ENCODE measurements around the gene TSPAN3. TPM values are rescaled to one million over a fixed set of nuclear protein-coding genes. Genes with fewer than 3 reads are reported as not detected.

TSPAN3 gene
- total RNA-seq, 3 donors from 2014 or later = 148 to 398 (median 292) TPM

DNA sequence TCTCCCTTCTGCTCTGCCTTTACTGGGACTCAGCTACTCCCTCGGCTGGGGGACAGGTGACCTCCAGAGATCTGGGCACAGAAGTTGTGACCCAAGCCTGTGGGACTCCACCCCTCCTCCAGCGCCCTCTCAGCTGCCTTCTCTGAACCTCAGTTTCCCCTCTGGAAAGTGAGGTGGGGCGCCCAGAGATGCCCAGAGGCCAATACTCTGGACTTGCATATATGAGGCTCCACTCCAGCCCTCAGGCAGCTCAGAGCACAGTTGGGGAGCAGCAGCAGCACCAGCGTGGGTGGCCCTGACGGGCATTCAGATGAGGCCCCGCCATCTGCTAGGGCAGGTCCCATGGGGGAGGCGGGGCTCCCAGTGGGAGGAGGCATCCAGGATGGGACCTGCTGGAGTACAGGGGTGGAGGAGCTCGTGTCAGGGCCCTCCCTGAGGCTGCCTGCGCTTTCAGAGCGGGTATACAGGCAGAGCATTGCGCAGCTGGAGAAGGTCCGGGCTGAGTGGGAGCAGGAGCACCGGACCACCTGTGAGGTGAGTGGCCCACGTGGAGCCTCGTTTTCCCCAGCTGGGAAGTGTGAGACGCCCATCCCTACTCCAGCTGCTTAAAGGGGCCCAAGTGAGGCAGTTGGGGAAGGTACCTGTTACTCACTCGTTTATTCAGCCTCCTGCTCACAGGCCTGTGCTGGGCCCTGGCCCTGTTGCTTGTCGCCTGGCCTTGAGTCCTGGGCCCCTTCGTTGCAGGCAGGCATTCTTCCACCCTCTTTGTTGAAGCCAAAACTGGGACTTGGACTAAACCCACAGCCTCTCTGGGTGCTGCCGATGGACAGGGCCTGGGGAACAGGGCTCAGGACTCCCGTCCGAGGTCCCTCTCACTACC is 40.6 kb downstream of the TSPAN3 start:
- no peaks in the 10 kb centered on the region for H3K4me1 ChIP-seq
- H3K9me3 ChIP-seq = no peaks in the 10 kb centered on the region
- H3K4me3 ChIP-seq = no peak overlapping the region
- no peaks in the 10 kb centered on the region for H3K27me3 ChIP-seq
- no peak for TF ChIP-seq CTCF (IDR thresholded peaks at IDR 0.05)
- no peak for TF ChIP-seq POLR2AphosphoS5 (IDR thresholded peaks at IDR 0.05)
- no peak for TF ChIP-seq POLR2A (IDR thresholded peaks at IDR 0.05)
- intact Hi-C loops (cut with DNase I; ENCODE audit: low total_unique reads) = no loop called here
- DNase-seq (ENCODE audit: low spot score in 2 of 2) = no peak
- H3K27ac ChIP-seq = no peak overlapping the region
- H3K36me3 ChIP-seq = no peaks in the 10 kb centered on the region

DNA sequence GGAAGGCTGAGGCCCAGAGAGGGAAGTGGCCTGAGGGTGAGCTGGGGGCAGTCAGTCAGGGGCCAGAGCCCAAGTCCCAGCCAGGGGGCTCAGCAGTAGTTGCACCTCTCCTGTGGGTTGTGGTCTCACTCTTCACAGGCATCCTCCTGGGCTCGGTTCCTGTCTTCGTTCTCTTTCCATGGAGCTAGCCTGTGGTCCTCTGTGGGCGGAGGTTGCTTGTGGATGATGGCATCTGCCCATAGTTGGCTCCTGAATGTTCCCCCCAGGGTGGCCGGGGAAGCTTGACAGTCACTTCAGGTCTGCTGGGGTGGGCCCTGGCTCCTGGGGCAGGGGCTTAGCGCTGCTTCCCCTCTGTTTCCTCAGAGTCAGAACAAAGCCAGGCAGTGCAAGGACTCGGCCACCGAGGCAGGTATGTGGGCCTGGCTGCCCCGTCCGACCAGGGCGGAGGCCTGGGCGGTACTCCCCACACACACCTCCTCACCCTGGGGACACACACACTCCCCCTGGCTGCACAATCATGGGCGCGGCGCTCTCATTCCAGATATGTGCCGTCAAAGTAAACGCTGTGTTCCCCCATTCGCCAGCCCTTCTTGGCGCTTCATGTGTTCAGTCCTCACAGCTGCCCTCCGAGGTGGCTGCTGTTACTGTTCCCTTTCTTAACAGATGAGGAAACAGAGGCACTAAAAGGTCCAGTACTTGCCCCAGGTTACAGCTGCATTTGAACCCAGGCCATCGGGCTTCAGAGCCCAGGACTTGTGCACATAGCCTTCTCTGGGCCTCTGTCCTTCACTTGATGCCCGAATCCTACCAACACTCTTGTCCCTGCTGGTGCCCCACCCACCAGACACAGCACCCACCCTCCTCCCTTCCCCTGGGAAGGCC is 41.5 kb downstream of the TSPAN3 start:
- no peaks in the 10 kb centered on the region for H3K36me3 ChIP-seq
- TF ChIP-seq CTCF (IDR thresholded peaks at IDR 0.05) (no peak), POLR2A (IDR thresholded peaks at IDR 0.05) (no peak)
- H3K27me3 ChIP-seq = no peaks in the 10 kb centered on the region
- no peak overlapping the region for H3K27ac ChIP-seq
- no peak overlapping the region for H3K4me3 ChIP-seq
- intact Hi-C loops (cut with DNase I; ENCODE audit: low total_unique reads) = no loop called here
- peak in 1 of 2 donors; percentile 41 for DNase-seq (ENCODE audit: low spot score in 2 of 2)
- H3K9me3 ChIP-seq = no peaks in the 10 kb centered on the region
- no peaks in the 10 kb centered on the region for H3K4me1 ChIP-seq

DNA sequence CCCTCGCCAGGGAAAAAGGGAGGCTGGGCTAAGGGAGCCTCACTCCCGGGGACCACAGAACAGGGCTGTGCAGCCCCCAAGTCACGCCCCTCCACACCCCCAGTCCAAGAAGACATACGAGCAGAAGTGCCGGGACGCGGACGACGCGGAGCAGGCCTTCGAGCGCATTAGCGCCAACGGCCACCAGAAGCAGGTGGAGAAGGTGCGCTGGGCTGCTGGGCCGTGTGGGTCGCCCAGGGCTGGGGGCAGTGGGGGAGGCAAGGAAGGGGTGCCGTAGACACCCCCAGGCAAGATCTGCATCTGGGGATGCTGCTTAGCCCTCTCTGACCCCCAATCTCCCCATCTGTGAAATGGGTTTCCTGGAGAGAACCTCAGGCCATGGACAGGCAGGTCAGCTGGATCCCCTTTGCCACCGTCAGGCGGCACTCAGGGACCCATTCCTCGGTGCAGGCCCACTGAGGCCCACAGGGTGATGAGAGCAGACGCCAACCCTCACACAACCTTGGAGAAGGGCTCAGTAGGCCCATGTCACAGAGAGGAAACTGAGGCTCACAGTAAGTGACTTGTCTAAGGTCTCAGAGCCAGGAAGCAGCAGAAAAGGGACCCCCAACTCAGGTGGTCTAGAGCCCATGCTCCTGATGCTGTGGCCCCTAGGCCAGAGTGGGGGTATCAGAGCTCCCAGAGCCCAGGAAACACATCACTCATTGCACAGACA is 42.3 kb downstream of the TSPAN3 start:
- no peaks in the 10 kb centered on the region for H3K36me3 ChIP-seq
- no peaks in the 10 kb centered on the region for H3K27me3 ChIP-seq
- no peak overlapping the region for H3K27ac ChIP-seq
- no peak for TF ChIP-seq POLR2AphosphoS5 (IDR thresholded peaks at IDR 0.05)
- no peak for TF ChIP-seq POLR2A (IDR thresholded peaks at IDR 0.05)
- DNase-seq (ENCODE audit: low spot score in 2 of 2) = peak in 1 of 2 donors; percentile 25
- H3K4me3 ChIP-seq = no peak overlapping the region
- no peaks in the 10 kb centered on the region for H3K4me1 ChIP-seq
- no peaks in the 10 kb centered on the region for H3K9me3 ChIP-seq
- intact Hi-C loops (cut with DNase I; ENCODE audit: low total_unique reads) = no loop called here

GRCh38 chr15:77027697-77028450 is 43.0 kb downstream of the TSPAN3 start:
- no peaks in the 10 kb centered on the region for H3K9me3 ChIP-seq
- intact Hi-C loops (cut with DNase I; ENCODE audit: low total_unique reads) = no loop called here
- TF ChIP-seq POLR2A (IDR thresholded peaks at IDR 0.05) (no peak), CTCF (IDR thresholded peaks at IDR 0.05) (no peak), POLR2AphosphoS5 (IDR thresholded peaks at IDR 0.05) (no peak)
- H3K27me3 ChIP-seq = no peaks in the 10 kb centered on the region
- peak in 1 of 2 donors; percentile 38 for DNase-seq (ENCODE audit: low spot score in 2 of 2)
- H3K4me1 ChIP-seq = no peaks in the 10 kb centered on the region
- H3K4me3 ChIP-seq = no peak overlapping the region
- H3K36me3 ChIP-seq = no peaks in the 10 kb centered on the region
- H3K27ac ChIP-seq = no peak overlapping the region

Data from breast epithelium (tissue), 4 donors.